Neural progenitor cell (in vitro differentiated cells): ENCODE measurements around the gene POU5F1.

Source experiments
- CTCF ChIP-seq: fragments of 200-600 bp; sonication (generic); IDR thresholded peaks from 2 replicates; pipeline ENCODE4 v1.5.1; 2017; ENCODE audit warnings: antibody characterized with exemption, mild to moderate bottlenecking
- EZH2 ChIP-seq: fragments of 200-600 bp; sonication (generic); IDR thresholded peaks from 2 replicates; pipeline ENCODE4 v1.6.1; 2017; ENCODE audit warnings: antibody characterized with exemption, mild to moderate bottlenecking, moderate library complexity
- EZH2phosphoT487 ChIP-seq: fragments of 200-600 bp; sonication (generic); IDR thresholded peaks from 2 replicates; pipeline ENCODE4 v1.6.1; 2017; ENCODE audit warnings: antibody characterized with exemption

DNA sequence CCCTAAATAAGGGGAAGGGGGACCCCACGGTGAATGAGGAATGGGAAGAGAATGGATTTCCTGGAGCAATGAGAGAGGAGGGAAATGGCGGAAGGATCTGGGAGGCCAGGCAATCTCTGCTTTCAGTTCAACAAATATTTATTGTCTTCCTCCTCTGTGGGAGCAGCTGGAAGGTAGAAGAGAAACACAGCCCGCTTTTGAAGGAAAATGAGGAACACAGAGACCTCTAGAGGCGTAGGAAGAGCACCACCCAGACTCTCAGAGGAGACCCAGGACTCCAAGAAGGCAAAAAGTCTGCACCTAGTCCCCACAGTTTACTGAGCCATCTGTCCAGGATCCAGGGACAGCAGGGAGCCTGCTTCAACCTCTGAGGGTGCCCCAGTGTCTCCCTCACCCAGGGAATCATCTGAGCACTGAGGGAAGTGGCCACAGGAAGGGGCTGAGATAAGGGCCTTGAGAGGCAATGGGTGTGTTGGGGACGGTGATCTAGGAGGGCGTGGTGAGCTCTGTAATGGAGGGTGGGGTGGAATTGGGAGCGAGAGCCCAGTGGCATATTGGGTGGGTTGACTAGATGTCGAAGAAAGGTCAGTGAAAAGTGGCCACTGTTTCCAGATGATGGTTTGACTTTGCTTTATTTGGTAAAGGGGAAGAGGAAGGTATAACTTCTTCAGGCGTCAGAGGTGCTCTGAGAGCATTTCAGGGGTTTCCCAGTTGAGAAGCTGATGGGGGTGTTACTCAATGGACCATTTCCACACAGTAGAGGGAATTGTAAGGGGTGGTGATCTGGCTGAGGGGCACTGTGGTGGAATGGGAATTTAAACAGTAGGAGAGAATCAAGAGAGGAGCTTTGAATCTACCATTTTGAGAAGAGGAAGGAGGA, 55.3 kb downstream of the POU5F1 start:
- TF ChIP-seq CTCF: no peak
- no peak for TF ChIP-seq EZH2
- TF ChIP-seq EZH2phosphoT487: no peak
